Central memory CD8-positive, alpha-beta T cell (primary cell): ENCODE data around the gene AXIN1.
A peak's percentile ranks its signal among the peaks of the same experiment; 100 is the strongest.

Experiments
- ATAC-seq: fragments of 150-1000 bp; cut with Tn5 transposase; replicated peaks from 2 replicates; pipeline ENCODE4 v1.10.0; 2022; ENCODE audit warnings: mild to moderate bottlenecking, moderate FRiP score, moderate number of reproducible peaks; ENCODE audit not compliant: poor library complexity, severe bottlenecking; ENCODE audit errors: extremely low read depth
- DNase-seq, 2 donors: peaks; one replicate each; pipeline ENCODE4 v3.0.0; 2021; ENCODE audit warnings: low spot score in 2 of 2
- H3K27ac Mint-ChIP-seq: one replicate; pipeline ENCODE4 v1.8.0; 2022; ENCODE audit warnings: low read depth, mild to moderate bottlenecking, moderate library complexity, mixed read lengths
- H3K27me3 Mint-ChIP-seq: one replicate; pipeline ENCODE4 v1.8.0; 2022; ENCODE audit warnings: mixed read lengths
- H3K36me3 Mint-ChIP-seq: one replicate; pipeline ENCODE4 v1.8.0; 2022; ENCODE audit warnings: mild to moderate bottlenecking, moderate library complexity, mixed read lengths; ENCODE audit not compliant: insufficient read depth
- H3K4me1 Mint-ChIP-seq: one replicate; pipeline ENCODE4 v1.8.0; 2022; ENCODE audit warnings: mixed read lengths
- H3K4me3 Mint-ChIP-seq: one replicate; pipeline ENCODE4 v1.8.0; 2022; ENCODE audit warnings: mild to moderate bottlenecking, moderate library complexity, mixed read lengths
- H3K9me3 Mint-ChIP-seq: one replicate; pipeline ENCODE4 v1.8.0; 2022; ENCODE audit warnings: mixed read lengths

Gene AXIN1

GRCh38 chr16:371515-372301, 19.2 kb upstream of the AXIN1 start:
- H3K27me3 Mint-ChIP-seq = no peaks in the 10 kb centered on the region
- no peaks in the 10 kb centered on the region for H3K9me3 Mint-ChIP-seq
- H3K36me3 Mint-ChIP-seq = peaks cover 18% of the 10 kb centered on the region
- H3K4me1 Mint-ChIP-seq = peaks cover 9% of the 10 kb centered on the region
- H3K4me3 Mint-ChIP-seq = no peak overlapping the region
- ATAC-seq (no peak), DNase-seq (no peak)
- no peak overlapping the region for H3K27ac Mint-ChIP-seq

- Mint-ChIP-seq H3K36me3 (peaks cover 18% of the 10 kb centered on the region), H3K4me3 (peak overlapping the region; percentile 93), H3K9me3 (no peaks in the 10 kb centered on the region), H3K4me1 (peaks cover 9% of the 10 kb centered on the region), H3K27me3 (no peaks in the 10 kb centered on the region), H3K27ac (peak overlapping the region; percentile 79)
- DNase-seq (no peak), ATAC-seq (no peak)
Observed at GRCh38 chr16:370979-371514, 18.5 kb upstream of the AXIN1 start.

- H3K27me3 Mint-ChIP-seq = no peaks in the 10 kb centered on the region
- ATAC-seq (peak; percentile 100), DNase-seq (peak; percentile 87 to 90)
- no peaks in the 10 kb centered on the region for H3K9me3 Mint-ChIP-seq
- peak within 1 kb of the TSS; percentile 93 for H3K4me3 Mint-ChIP-seq
- peaks cover 9% of the 10 kb centered on the region for H3K4me1 Mint-ChIP-seq
- H3K27ac Mint-ChIP-seq = peak within 1 kb of the TSS; percentile 79
- peaks cover 18% of the 10 kb centered on the region for H3K36me3 Mint-ChIP-seq
Observed at GRCh38 chr16:370443-370842, 17.9 kb upstream of the AXIN1 start, which contains the start of gene MRPL28. TSS of gene MRPL28 (minus strand) at chr16:370538. CDS start at chr16:370218, 320 bp downstream.

GRCh38 chr16:369866-370436, 17.4 kb upstream of the AXIN1 start:
- DNase-seq (no peak), ATAC-seq (peak; percentile 49)
- Mint-ChIP-seq H3K36me3 (peaks cover 18% of the 10 kb centered on the region), H3K27me3 (no peaks in the 10 kb centered on the region), H3K27ac (peak overlapping the region; percentile 79), H3K4me1 (peaks cover 9% of the 10 kb centered on the region), H3K9me3 (no peaks in the 10 kb centered on the region), H3K4me3 (peak overlapping the region; percentile 93)

GRCh38 chr16:369275-369865, 16.8 kb upstream of the AXIN1 start:
- H3K9me3 Mint-ChIP-seq = no peaks in the 10 kb centered on the region
- ATAC-seq = no peak
- no peak for DNase-seq
- H3K4me1 Mint-ChIP-seq = peaks cover 9% of the 10 kb centered on the region
- peaks cover 18% of the 10 kb centered on the region for H3K36me3 Mint-ChIP-seq
- H3K27ac Mint-ChIP-seq = peak overlapping the region; percentile 79
- H3K27me3 Mint-ChIP-seq = no peaks in the 10 kb centered on the region
- peak overlapping the region; percentile 93 for H3K4me3 Mint-ChIP-seq

- Mint-ChIP-seq H3K4me3 (no peak overlapping the region), H3K9me3 (no peaks in the 10 kb centered on the region), H3K36me3 (peaks cover 20% of the 10 kb centered on the region), H3K4me1 (peaks cover 9% of the 10 kb centered on the region), H3K27me3 (no peaks in the 10 kb centered on the region), H3K27ac (no peak overlapping the region)
- DNase-seq (no peak), ATAC-seq (no peak)
Observed at GRCh38 chr16:368388-369158, 16.1 kb upstream of the AXIN1 start.

GRCh38 chr16:367333-367903, 14.9 kb upstream of the AXIN1 start:
- Mint-ChIP-seq H3K4me1 (peaks cover 9% of the 10 kb centered on the region), H3K4me3 (no peak overlapping the region), H3K36me3 (peaks cover 16% of the 10 kb centered on the region), H3K27ac (no peak overlapping the region), H3K9me3 (no peaks in the 10 kb centered on the region), H3K27me3 (no peaks in the 10 kb centered on the region)
- DNase-seq = no peak
- no peak for ATAC-seq

GRCh38 chr16:366476-366875, 14.0 kb upstream of the AXIN1 start:
- H3K27me3 Mint-ChIP-seq = no peaks in the 10 kb centered on the region
- H3K27ac Mint-ChIP-seq = no peak overlapping the region
- H3K36me3 Mint-ChIP-seq = peaks cover 14% of the 10 kb centered on the region
- no peaks in the 10 kb centered on the region for H3K9me3 Mint-ChIP-seq
- ATAC-seq (no peak), DNase-seq (no peak)
- H3K4me1 Mint-ChIP-seq = peaks cover 14% of the 10 kb centered on the region
- no peak overlapping the region for H3K4me3 Mint-ChIP-seq

- Mint-ChIP-seq H3K27me3 (no peaks in the 10 kb centered on the region), H3K9me3 (no peaks in the 10 kb centered on the region), H3K27ac (no peak overlapping the region)
Observed at GRCh38 chr16:364595-365491, 12.3 kb upstream of the AXIN1 start.

GRCh38 chr16:363766-364490, 11.4 kb upstream of the AXIN1 start:
- ATAC-seq (no peak), DNase-seq (no peak)
- Mint-ChIP-seq H3K4me1 (peaks cover 6% of the 10 kb centered on the region), H3K4me3 (peak overlapping the region; percentile 34), H3K9me3 (no peaks in the 10 kb centered on the region), H3K27me3 (no peaks in the 10 kb centered on the region), H3K36me3 (peaks cover 9% of the 10 kb centered on the region), H3K27ac (no peak overlapping the region)

More at GRCh38 chr16:364595-365491, 12.3 kb upstream of the AXIN1 start:
- H3K36me3 Mint-ChIP-seq = peaks cover 9% of the 10 kb centered on the region
- H3K4me3 Mint-ChIP-seq = no peak overlapping the region
- H3K4me1 Mint-ChIP-seq = peaks cover 6% of the 10 kb centered on the region
- ATAC-seq = no peak
- no peak for DNase-seq
